HG03354 (cell line): ENCODE measurements around the gene PAX5.

Experiments used
- ATAC-seq: cut with Tn5 transposase; IDR thresholded peaks from one replicate; pipeline ENCODE4 v1.9.1; 2021; ENCODE audit warnings: mild to moderate bottlenecking; ENCODE audit not compliant: unreplicated experiment, poor library complexity, severe bottlenecking

PAX5 gene

DNA sequence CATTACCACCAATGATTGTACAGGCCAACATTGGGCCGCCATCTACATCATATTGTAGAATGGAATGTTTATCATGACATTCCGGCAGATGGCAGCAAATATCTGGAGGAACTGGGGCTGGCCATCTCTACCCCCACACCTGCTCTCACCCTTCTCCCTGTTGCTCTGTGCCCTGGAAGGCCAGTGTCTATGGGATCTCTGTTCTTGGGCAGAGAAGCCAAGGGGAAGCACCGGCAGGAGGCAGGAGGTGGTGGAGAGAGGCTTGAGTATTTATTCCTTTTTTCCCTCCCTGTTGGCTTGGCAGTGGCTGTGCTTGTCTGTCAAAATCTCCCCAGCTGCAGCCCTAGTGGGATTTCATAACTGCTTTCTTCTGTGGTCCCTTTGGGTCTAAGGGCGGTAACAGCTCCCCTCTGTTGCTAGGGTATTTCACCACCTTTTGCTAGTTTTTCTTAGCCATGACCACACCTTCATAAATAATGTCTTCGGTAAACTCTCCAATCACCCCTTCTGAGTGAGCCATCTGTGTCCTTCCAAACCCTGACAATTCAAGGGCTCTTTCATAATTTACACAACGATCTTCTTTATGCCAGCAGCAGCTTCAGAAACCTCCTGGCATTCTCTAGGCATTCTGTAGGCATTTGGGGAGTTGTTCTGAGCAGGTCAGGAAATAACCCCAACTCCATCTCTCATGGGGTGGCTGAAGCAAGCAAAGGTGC is 235.6 kb downstream of the PAX5 start:
- ATAC-seq, result no peak

DNA sequence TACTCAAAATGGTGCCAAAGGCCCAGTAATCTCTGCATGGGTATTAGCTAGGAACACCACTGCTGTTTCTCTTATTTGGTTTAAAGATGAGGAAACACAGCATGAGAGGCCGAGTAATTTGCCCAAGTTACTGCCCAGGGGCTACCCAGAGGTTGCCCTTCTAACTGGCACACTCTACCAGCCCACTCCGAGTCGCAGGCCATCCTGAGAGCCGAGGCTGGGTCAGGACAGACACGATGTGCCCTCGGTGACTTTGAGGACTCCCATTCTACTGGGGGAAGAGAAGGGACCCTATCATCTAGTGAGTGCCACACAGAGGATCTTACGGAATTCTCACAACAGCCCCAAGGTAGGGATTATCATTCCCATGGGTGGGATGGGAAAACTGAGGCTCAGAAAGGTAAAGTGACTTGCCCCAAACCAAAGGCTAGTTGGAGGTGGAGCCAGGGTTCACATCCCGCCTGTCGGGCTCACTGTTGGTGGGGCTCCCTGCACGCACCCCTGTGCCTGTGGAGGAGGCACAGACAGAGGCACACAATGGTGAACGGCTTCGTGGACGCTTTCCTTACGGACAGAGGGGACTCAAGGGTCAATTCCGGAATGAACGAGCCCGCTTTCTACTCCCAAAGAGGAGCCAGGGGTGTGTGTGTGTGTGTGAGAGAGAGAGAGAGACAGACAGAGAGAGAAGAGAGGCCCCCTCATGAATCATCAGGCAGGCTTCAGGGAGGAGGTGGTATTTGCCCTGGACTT is 236.4 kb downstream of the PAX5 start:
- ATAC-seq, result no peak

DNA sequence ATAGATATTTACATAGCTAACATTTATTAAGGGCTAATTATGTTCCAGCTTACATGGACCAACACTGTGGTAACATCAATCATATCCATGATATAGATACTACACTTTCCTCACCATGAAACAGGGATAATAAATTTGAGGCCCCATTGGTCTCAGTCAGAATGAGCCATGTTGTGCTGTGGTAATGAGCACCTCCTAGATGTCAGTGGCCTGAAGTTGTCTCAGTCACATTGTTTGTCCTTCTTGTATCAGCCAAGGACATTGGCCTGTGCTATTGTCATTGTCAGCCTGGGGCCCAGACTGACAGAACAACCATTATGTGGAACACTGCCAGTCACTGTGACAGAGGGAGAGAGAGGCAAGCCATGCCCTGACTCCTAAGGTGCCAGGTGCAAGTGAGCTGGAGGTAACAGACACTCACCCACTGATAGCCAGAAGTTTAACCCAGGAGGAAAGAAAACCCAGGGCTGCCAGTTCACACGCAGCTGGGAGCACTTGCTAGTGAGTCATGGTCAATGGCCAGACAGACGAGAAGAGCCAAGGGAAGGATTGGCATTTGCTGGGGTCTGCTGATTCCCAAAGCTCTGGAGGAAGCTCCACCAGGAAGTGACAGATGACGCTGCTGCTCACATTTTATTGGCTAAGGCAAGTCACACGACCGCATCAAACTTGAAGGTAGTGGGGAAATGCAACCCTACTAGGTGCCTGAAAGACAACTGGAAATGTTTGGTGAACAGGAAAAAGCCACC is 237.2 kb downstream of the PAX5 start:
- ATAC-seq, result no peak

DNA sequence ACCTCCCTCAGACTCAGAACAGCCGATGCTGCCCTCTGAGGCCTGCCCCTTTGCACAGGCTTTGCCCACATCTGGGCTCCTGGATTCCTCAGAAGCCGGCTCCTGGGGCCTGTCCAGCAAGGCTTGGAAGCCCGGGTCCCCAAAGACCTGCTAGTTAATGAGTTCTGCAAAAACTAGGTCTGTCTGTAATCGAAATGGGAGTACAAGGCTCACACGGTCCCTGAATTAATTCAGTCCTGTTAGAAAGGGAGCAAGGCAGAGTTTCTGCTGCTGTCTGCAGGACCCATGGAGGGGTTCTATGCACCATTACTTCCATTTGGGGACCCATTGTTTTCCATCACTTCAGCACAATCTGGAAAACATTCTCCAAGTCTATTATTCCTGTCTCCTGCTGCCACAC is 239.6 kb downstream of the PAX5 start:
- ATAC-seq, result no peak

DNA sequence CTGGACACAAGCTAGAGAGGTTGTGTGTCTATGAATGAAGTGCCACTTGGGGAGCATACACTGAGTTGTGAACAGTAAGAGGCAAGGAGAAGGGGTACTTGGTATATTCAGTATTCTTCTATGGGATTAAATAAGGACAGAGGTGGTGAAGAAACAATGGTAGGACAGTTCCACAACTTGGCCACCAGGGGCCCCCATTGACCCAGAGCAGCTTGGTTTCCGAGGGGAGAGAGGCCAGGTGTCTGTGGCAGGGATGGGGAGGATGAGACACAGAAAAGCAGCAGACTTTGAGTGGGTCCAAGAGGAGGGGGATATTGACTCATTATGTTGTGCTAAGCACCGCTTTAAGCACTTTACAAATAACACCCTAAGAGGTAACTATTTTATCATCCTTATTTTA is 240.8 kb downstream of the PAX5 start:
- no peak for ATAC-seq

DNA sequence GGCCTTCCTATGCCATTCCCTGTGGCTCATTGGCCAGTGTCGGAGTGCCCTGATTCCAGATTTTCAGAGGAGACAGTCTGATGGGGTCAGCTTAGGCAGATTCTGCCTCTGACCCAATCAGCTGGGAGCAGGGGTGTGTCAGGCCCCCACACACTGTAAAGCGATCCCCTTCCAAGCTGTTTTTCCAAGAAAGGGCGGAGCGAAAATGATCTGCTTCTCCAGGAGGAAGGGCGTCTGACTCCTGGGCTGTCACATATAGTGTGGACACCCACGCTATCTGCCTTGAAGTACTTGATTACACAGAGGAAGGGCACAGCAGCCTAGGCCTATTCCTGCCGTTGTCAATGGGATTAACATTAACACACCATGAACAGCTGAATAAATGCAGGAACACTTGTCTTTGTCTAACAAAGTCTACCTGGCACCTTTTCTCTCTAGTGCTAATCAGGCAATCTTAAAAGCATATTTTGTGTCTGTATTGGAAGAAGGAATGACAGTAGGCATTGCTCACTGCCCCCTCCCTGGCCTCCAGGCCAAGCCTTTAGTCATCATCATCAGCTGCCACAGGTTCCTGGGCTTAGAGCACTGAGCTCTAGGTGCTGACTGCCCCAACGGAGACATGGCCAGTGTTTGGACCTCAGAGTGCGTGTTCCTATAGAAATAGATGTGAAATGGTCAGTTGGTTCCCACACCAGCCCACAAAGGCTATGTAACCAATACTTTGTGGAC is 242.7 kb downstream of the PAX5 start:
- no peak for ATAC-seq

DNA sequence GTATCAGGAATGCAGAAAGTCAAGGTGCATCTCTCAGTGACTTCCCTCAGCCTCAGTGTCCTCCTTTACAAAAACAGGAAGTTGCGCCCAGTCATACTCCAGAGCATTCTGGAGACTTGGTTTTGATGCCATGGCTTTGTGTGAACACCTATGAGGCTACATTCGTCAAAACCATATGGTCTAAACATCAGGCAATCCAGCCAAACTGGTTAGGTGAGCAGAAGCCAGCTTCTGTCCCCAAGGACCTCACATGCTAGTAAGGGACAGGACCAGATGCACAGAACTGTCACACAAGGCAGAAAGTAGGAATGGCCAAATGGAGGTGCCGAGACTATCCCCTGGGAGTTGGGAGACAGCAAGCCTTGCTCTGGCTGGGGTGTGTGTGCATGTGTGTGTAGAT is 244.2 kb downstream of the PAX5 start:
- no peak for ATAC-seq

DNA sequence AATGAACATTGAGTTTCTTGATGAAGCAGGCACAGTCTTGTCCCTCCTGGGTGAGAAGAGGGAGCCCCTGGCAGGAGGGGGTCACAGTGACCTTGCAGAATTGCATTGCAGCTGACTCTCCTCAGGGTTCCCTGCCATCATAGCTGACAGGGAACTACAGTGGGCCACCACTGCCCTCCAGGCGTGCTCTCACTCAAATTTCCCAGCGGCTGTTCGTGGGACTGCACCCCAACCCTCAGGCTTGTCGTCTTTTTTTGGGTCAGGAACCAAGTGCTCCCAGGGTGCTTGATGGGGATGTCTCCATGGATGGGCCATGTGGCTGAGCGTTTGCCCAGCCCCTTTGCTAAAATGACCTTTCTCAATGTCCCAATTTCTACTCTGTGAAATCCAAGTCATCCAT is 245.5 kb downstream of the PAX5 start:
- no peak for ATAC-seq

DNA sequence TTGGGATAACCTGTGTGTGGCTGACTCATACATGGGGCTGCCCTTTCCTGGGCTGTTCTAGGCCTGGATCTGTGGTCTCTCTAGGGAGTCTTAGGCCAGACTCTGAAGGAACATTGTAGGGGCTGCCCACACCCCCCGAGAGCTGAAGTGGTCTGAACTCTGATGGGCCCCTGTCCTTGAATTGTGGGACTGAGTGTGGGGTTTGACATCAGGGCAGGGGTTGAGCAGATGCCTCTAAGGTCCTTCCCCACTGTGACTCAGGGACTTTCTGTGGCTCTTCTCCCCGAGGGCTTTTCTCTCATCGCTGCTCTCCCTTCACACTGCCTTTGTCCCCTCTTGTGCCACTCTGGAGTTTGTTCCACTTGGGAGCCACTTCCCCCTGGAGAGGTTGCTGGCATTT is 246.4 kb downstream of the PAX5 start:
- ATAC-seq, result no peak
